GM19025 (cell line): Measurements from ENCODE around the gene CHST11.

Source experiments
- ATAC-seq: cut with Tn5 transposase; IDR thresholded peaks from one replicate; pipeline ENCODE4 v1.9.1; 2021; ENCODE audit warnings: mild to moderate bottlenecking, low read depth, moderate library complexity; ENCODE audit not compliant: unreplicated experiment

CHST11 gene

GRCh38 chr12:104722601-104723534, 266.1 kb downstream of the CHST11 start:
- no peak for ATAC-seq

GRCh38 chr12:104723895-104724294, 267.1 kb downstream of the CHST11 start:
- no peak for ATAC-seq

- ATAC-seq: no peak
These were observed 268.3 kb downstream of the CHST11 start for GRCh38 chr12:104724992-104725585.

- no peak for ATAC-seq
These were observed 268.9 kb downstream of the CHST11 start for GRCh38 chr12:104725610-104726009.

GRCh38 chr12:104727726-104728465, 271.1 kb downstream of the CHST11 start:
- ATAC-seq: no peak

GRCh38 chr12:104729091-104729490, 272.3 kb downstream of the CHST11 start:
- no peak for ATAC-seq

GRCh38 chr12:104729610-104730446, 273.1 kb downstream of the CHST11 start:
- no peak for ATAC-seq

- ATAC-seq: no peak
These were observed 274.0 kb downstream of the CHST11 start for GRCh38 chr12:104730763-104731162.

- ATAC-seq: no peak
These were observed 277.0 kb downstream of the CHST11 start for GRCh38 chr12:104733717-104734175.

GRCh38 chr12:104734541-104735095, 277.9 kb downstream of the CHST11 start:
- no peak for ATAC-seq

- no peak for ATAC-seq
These were observed 279.1 kb downstream of the CHST11 start for GRCh38 chr12:104735801-104736200.

GRCh38 chr12:104736307-104736706, 279.6 kb downstream of the CHST11 start:
- ATAC-seq: no peak

- no peak for ATAC-seq
These were observed 280.4 kb downstream of the CHST11 start for GRCh38 chr12:104737113-104737512.

- no peak for ATAC-seq
These were observed 281.1 kb downstream of the CHST11 start for GRCh38 chr12:104737791-104738301.

- ATAC-seq: no peak
These were observed 281.6 kb downstream of the CHST11 start for GRCh38 chr12:104738331-104738730.

GRCh38 chr12:104738776-104739642, 282.3 kb downstream of the CHST11 start:
- no peak for ATAC-seq

- peak; percentile 78 for ATAC-seq
These were observed 283.9 kb downstream of the CHST11 start for GRCh38 chr12:104740668-104741067.

- peak; percentile 17 for ATAC-seq
These were observed 284.3 kb downstream of the CHST11 start for GRCh38 chr12:104741077-104741476.
